IMR-90 (cell line): ENCODE data around the gene NR1H4. TPM values are rescaled to one million over a fixed set of nuclear protein-coding genes. Genes with fewer than 3 reads are reported as not detected.

ENCODE experiments used
- ATAC-seq: fragments of 200-7000 bp; cut with Tn5 transposase; 2 replicates; pipeline ENCODE4 v1.9.1; 2020; ENCODE audit warnings: low read depth, mild to moderate bottlenecking, moderate library complexity
- BruUV-seq: library from RNA; stranded (reverse); fragments of 400-500 nt; replicated peaks from 2 replicates; lab custom pipeline; 2021; lab: Mats Ljungman, UMichigan
- CTCF ChIA-PET: fragments of 300-600 bp; formaldehyde crosslinking; extraction: SDS; loops from one replicate; lab custom pipeline; 2021; ENCODE audit warnings: antibody characterized with exemption; lab: Yijun Ruan, JAX
- POLR2A ChIA-PET: fragments of 300-600 bp; sonication (Branson Sonifier 250); formaldehyde crosslinking; loops from one replicate; lab custom pipeline; 2022; ENCODE audit warnings: antibody characterized with exemption; ENCODE audit not compliant: unreplicated experiment; lab: Charles Lee
- DNase-seq: peaks from one replicate; pipeline ENCODE4 v3.0.0; 2013
- H2AFZ ChIP-seq: replicated peaks from 2 replicates; pipeline ENCODE3; 2013; ENCODE audit warnings: low read length, mild to moderate bottlenecking; ENCODE audit not compliant: poor library complexity
- H2AK5ac ChIP-seq: 2 replicates; pipeline ENCODE4 v1.6.1; 2013; ENCODE audit warnings: low read depth, low read length, inconsistent platforms
- H2AK9ac ChIP-seq: replicated peaks from 2 replicates; pipeline ENCODE3; 2013; ENCODE audit warnings: mild to moderate bottlenecking, low read depth, low read length, moderate library complexity; ENCODE audit not compliant: poor library complexity
- H2BK120ac ChIP-seq: 2 replicates; pipeline ENCODE4 v1.6.1; 2013; ENCODE audit warnings: low read depth, low read length, inconsistent platforms
- H2BK15ac ChIP-seq: 3 replicates; pipeline ENCODE4 v1.6.1; 2013; ENCODE audit warnings: low read depth, low read length, inconsistent platforms
- H2BK20ac ChIP-seq: 2 replicates; pipeline ENCODE4 v1.6.1; 2013; ENCODE audit warnings: low read depth, mild to moderate bottlenecking, inconsistent platforms, low read length, moderate library complexity
- H2BK5ac ChIP-seq: 2 replicates; pipeline ENCODE4 v1.6.1; 2013; ENCODE audit warnings: mild to moderate bottlenecking, low read depth, low read length, inconsistent platforms; ENCODE audit not compliant: poor library complexity, severe bottlenecking
- H3K14ac ChIP-seq: replicated peaks from 2 replicates; pipeline ENCODE4 v1.6.1; 2013; ENCODE audit warnings: low read depth, low read length, inconsistent platforms
- H3K18ac ChIP-seq: 2 replicates; pipeline ENCODE4 v1.6.1; 2013; ENCODE audit warnings: low read depth, low read length, control low read depth
- H3K23ac ChIP-seq: 2 replicates; pipeline ENCODE4 v1.6.1; 2013; ENCODE audit warnings: low read depth, low read length, inconsistent platforms
- H3K27ac ChIP-seq: 2 replicates; pipeline ENCODE4 v1.5.1; 2013; ENCODE audit warnings: mild to moderate bottlenecking, control low read depth, low read length; ENCODE audit not compliant: insufficient read depth
- H3K27me3 ChIP-seq: 2 replicates; pipeline ENCODE4 v1.6.1; 2013; ENCODE audit warnings: low read length; ENCODE audit not compliant: control insufficient read depth, insufficient read depth
- H3K36me3 ChIP-seq: 2 replicates; pipeline ENCODE4 v1.6.1; 2013; ENCODE audit warnings: low read length, mixed read lengths; ENCODE audit not compliant: control insufficient read depth, insufficient read depth
- H3K4ac ChIP-seq: 2 replicates; pipeline ENCODE4 v1.6.1; 2013; ENCODE audit warnings: low read depth, low read length, inconsistent platforms
- H3K4me1 ChIP-seq: 2 replicates; pipeline ENCODE4 v1.6.1; 2013; ENCODE audit warnings: low read length, mixed read lengths; ENCODE audit not compliant: control insufficient read depth, insufficient read depth
- H3K4me2 ChIP-seq: 2 replicates; pipeline ENCODE4 v1.6.1; 2013; ENCODE audit warnings: low read depth, mild to moderate bottlenecking, control low read depth, low read length, moderate library complexity
- H3K4me3 ChIP-seq: 2 replicates; pipeline ENCODE4 v1.5.1; 2013; ENCODE audit warnings: low read depth, mild to moderate bottlenecking, control low read depth, low read length, moderate library complexity; ENCODE audit not compliant: insufficient read depth
- H3K56ac ChIP-seq: 2 replicates; pipeline ENCODE4 v1.6.1; 2013; ENCODE audit warnings: low read length, inconsistent platforms; ENCODE audit not compliant: insufficient read depth; ENCODE audit errors: extremely low read depth
- H3K79me1 ChIP-seq, 2 experiments: 2 replicates each; pipeline ENCODE4 v1.6.1; 2013; ENCODE audit warnings: low read length in 2 of 2, inconsistent platforms in 1 of 2, low read depth in 1 of 2
- H3K9ac ChIP-seq: 2 replicates; pipeline ENCODE4 v1.6.1; 2013; ENCODE audit warnings: low read depth, low read length, control low read depth
- H3K9me1 ChIP-seq: 2 replicates; pipeline ENCODE4 v1.6.1; 2013; ENCODE audit warnings: low read length, inconsistent platforms; ENCODE audit not compliant: insufficient read depth
- H3K9me3 ChIP-seq: 2 replicates; pipeline ENCODE4 v1.6.1; 2013; ENCODE audit warnings: low read length; ENCODE audit not compliant: control insufficient read depth, insufficient read depth
- H4K20me1 ChIP-seq: 2 replicates; pipeline ENCODE4 v1.6.1; 2013; ENCODE audit warnings: low read length, inconsistent platforms; ENCODE audit not compliant: insufficient read depth
- H4K5ac ChIP-seq: 2 replicates; pipeline ENCODE4 v1.6.1; 2013; ENCODE audit warnings: mild to moderate bottlenecking, low read depth, low read length, control low read depth
- H4K8ac ChIP-seq, 2 experiments: 2 replicates each; pipeline ENCODE4 v1.6.1; 2013; ENCODE audit warnings: low read depth in 2 of 2, low read length in 2 of 2, control low read depth in 1 of 2, inconsistent platforms in 1 of 2
- H4K91ac ChIP-seq: 2 replicates; pipeline ENCODE4 v1.6.1; 2013; ENCODE audit warnings: low read depth, low read length, inconsistent platforms; ENCODE audit not compliant: insufficient read depth
- BHLHE40 ChIP-seq: fragments of 150-350 bp; IDR thresholded peaks from 2 replicates; pipeline ENCODE4 v1.6.1; 2016; ENCODE audit warnings: mild to moderate bottlenecking, low read depth, low read length
- CEBPB ChIP-seq: IDR thresholded peaks from 2 replicates; pipeline ENCODE4 v1.6.1; 2012; ENCODE audit warnings: low read depth, low read length, improper control_type of control experiment
- CHD1 ChIP-seq: IDR thresholded peaks from 2 replicates; pipeline ENCODE4 v1.6.1; 2012; ENCODE audit warnings: low read depth, low read length, improper control_type of control experiment
- CTCF ChIP-seq: conservative IDR thresholded peaks from 2 replicates; pipeline ENCODE4 v1.5.1; 2012; ENCODE audit warnings: mild to moderate bottlenecking, low read depth, low read length, improper control_type of control experiment
- ELK1 ChIP-seq: fragments of 150-350 bp; IDR thresholded peaks from 2 replicates; pipeline ENCODE4 v1.6.1; 2016; ENCODE audit warnings: low read depth, mild to moderate bottlenecking, low read length, moderate library complexity, borderline replicate concordance
- FOS ChIP-seq: fragments of 150-350 bp; IDR thresholded peaks from 2 replicates; pipeline ENCODE4 v1.6.1; 2016; ENCODE audit warnings: low read depth, low read length
- MAFK ChIP-seq: IDR thresholded peaks from 2 replicates; pipeline ENCODE4 v1.6.1; 2012; ENCODE audit warnings: low read depth, low read length, improper control_type of control experiment
- MAZ ChIP-seq: IDR thresholded peaks from 2 replicates; pipeline ENCODE4 v1.6.1; 2012; ENCODE audit warnings: low read depth, mild to moderate bottlenecking, low read length, improper control_type of control experiment, moderate library complexity, borderline replicate concordance
- MXI1 ChIP-seq: IDR thresholded peaks from 2 replicates; pipeline ENCODE4 v1.6.1; 2012; ENCODE audit warnings: low read depth, mild to moderate bottlenecking, low read length, moderate library complexity, borderline replicate concordance
- NFE2L2 ChIP-seq: fragments of 150-350 bp; IDR thresholded peaks from 2 replicates; pipeline ENCODE4 v1.6.1; 2016; ENCODE audit warnings: low read depth, mild to moderate bottlenecking, low read length
- POLR2A ChIP-seq: IDR thresholded peaks from 2 replicates; pipeline ENCODE4 v1.6.1; 2012; ENCODE audit warnings: mild to moderate bottlenecking, low read depth, low read length
- RAD21 ChIP-seq: IDR thresholded peaks from 2 replicates; pipeline ENCODE4 v1.6.1; 2012; ENCODE audit warnings: low read length, improper control_type of control experiment
- RCOR1 ChIP-seq: IDR thresholded peaks from 2 replicates; pipeline ENCODE4 v1.6.1; 2012; ENCODE audit warnings: mild to moderate bottlenecking, low read length, improper control_type of control experiment; ENCODE audit not compliant: insufficient replicate concordance
- RFX5 ChIP-seq: IDR thresholded peaks from 2 replicates; pipeline ENCODE4 v1.8.0; 2012; ENCODE audit warnings: low read depth, mild to moderate bottlenecking, low read length, moderate library complexity
- SMC3 ChIP-seq: fragments of 150-350 bp; IDR thresholded peaks from 2 replicates; pipeline ENCODE4 v1.6.1; 2016; ENCODE audit warnings: low read depth, mild to moderate bottlenecking, antibody characterized with exemption, low read length, moderate library complexity
- WGBS, 2 experiments: methylation state at CpG; one replicate each; pipeline versions ENCODE4 v1.1.5 to v1.1.7; 2013; ENCODE audit warnings: missing lambda C conversion rate in 2 of 2; ENCODE audit not compliant: insufficient read length in 1 of 2; ENCODE audit errors: extremely low coverage in 2 of 2; 5-methylcytosine and 5-hydroxymethylcytosine counted together
- dilution Hi-C: fragments of 300-500 bp; cut with HindIII; formaldehyde crosslinking; loops from one replicate; pipeline ENCODE4 v1.14.3; 2018; ENCODE audit warnings: low sequenced_read_pairs; ENCODE audit not compliant: unreplicated experiment
- in situ Hi-C: fragments of 300-500 bp; cut with MboI; formaldehyde crosslinking; loops from 3 replicates; pipeline ENCODE4 v1.14.3; 2019; ENCODE audit warnings: low sequenced_read_pairs, inconsistent platforms, mixed read lengths
- intact Hi-C: fragments of 100-400 bp; cut with micrococcal nuclease; formaldehyde crosslinking; loops from 2 replicates; pipeline ENCODE4 v1.10.0; 2022
- polyA plus RNA-seq, 3 experiments: library from polyadenylated mRNA; depleted of rRNA; stranded (reverse); fragments of >200 nt; gene quantifications; 2 replicates each; pipeline ENCODE4 v1.2.3, GENCODE V29; 2012; ENCODE audit warnings: low replicate concordance in 1 of 3
- total RNA-seq: library from RNA; depleted of rRNA; stranded (reverse); fragments of >200 nt; gene quantifications from 2 replicates; pipeline ENCODE4 v1.2.3, GENCODE V29; 2012
- TF ChIP-seq, protein P1 (sequence below): fragments of 150-350 bp; IDR thresholded peaks from 2 replicates; pipeline ENCODE4 v1.6.1; 2017; ENCODE audit warnings: mild to moderate bottlenecking, antibody characterized with exemption, low read length, low read depth

The NR1H4 gene
- total and polyA plus RNA-seq, 2 of the 4 experiments (the other 2 are of a cell fraction), result not detected

GRCh38 chr12:100474617-100475016, 951 bp downstream of the NR1H4 start:
- H3K9me1 ChIP-seq, result no peaks in the 10 kb centered on the region
- no peaks in the 10 kb centered on the region for H3K4me1 ChIP-seq
- no peak overlapping the region for H2BK120ac ChIP-seq
- no peak overlapping the region for H3K4me3 ChIP-seq
- H2AK5ac ChIP-seq, result no peak overlapping the region
- H4K20me1 ChIP-seq, result no peaks in the 10 kb centered on the region
- H2AFZ ChIP-seq, result no peak overlapping the region
- no peak overlapping the region for H3K14ac ChIP-seq
- no peak overlapping the region for H3K23ac ChIP-seq
- no peak overlapping the region for H3K4me2 ChIP-seq
- H4K8ac ChIP-seq, result no peak overlapping the region
- TF ChIP-seq MXI1 (no peak), SMC3 (no peak), CTCF (no peak), RCOR1 (no peak), NFE2L2 (no peak), RAD21 (no peak), BHLHE40 (no peak), FOS (no peak), MAFK (no peak), ELK1 (no peak), RFX5 (no peak), CEBPB (no peak), POLR2A (no peak), MAZ (no peak), CHD1 (no peak)
- TF ChIP-seq, protein P1, sequence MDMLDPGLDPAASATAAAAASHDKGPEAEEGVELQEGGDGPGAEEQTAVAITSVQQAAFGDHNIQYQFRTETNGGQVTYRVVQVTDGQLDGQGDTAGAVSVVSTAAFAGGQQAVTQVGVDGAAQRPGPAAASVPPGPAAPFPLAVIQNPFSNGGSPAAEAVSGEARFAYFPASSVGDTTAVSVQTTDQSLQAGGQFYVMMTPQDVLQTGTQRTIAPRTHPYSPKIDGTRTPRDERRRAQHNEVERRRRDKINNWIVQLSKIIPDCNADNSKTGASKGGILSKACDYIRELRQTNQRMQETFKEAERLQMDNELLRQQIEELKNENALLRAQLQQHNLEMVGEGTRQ, result no peak
- H2BK20ac ChIP-seq, result no peak overlapping the region
- no peak overlapping the region for H2AK9ac ChIP-seq
- no peak overlapping the region for H4K91ac ChIP-seq
- no peak for ATAC-seq
- CTCF ChIA-PET, result no interaction called here
- H3K56ac ChIP-seq, result no peak overlapping the region
- H4K5ac ChIP-seq, result no peak overlapping the region
- dilution Hi-C loops, result no loop called here
- H2BK5ac ChIP-seq, result no peak overlapping the region
- H3K27me3 ChIP-seq, result peaks cover 15% of the 10 kb centered on the region
- no peak overlapping the region for H3K18ac ChIP-seq
- no peak overlapping the region for H2BK15ac ChIP-seq
- no peak overlapping the region for H3K27ac ChIP-seq
- no peak overlapping the region for H3K4ac ChIP-seq
- DNase-seq, result no peak
- WGBS, 2 experiments, result no CpG with 5 or more reads among the region's 1 CpG
- H3K79me1 ChIP-seq, result no peaks in the 10 kb centered on the region
- no peaks in the 10 kb centered on the region for H3K9me3 ChIP-seq
- no peaks in the 10 kb centered on the region for H3K36me3 ChIP-seq
- H3K9ac ChIP-seq, result no peak overlapping the region
- no TSS peak for BruUV-seq
- in situ Hi-C loops, result no loop called here
- POLR2A ChIA-PET, result no interaction called here
- intact Hi-C loops, result no loop called here
